ENCODE measurements around the gene GGCX.

The GGCX gene

GRCh38 chr2:85541753-85542457, 19.4 kb downstream of the GGCX start:
- no peak for DNase-seq (ENCODE audit: low read depth)

DNA sequence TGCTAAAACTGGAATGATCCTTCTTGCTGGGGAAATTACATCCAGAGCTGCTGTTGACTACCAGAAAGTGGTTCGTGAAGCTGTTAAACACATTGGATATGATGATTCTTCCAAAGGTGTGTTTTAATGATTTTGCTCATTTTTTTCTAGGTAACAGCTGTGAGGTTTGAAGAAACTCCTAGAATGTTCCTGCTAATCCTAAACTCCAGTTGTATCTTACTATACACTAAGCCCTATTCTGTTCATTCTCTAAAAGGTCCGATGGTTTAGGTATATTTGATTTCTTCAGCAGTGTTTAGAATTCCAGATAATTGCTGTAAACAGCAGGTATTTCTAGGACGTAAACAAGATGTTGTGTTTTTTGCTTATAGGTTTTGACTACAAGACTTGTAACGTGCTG, 20.0 kb downstream of the GGCX start:
- DNase-seq (ENCODE audit: low read depth) = no peak

- DNase-seq (ENCODE audit: low read depth) = no peak
Measured at GRCh38 chr2:85540133-85540648, 21.1 kb downstream of the GGCX start.

DNA sequence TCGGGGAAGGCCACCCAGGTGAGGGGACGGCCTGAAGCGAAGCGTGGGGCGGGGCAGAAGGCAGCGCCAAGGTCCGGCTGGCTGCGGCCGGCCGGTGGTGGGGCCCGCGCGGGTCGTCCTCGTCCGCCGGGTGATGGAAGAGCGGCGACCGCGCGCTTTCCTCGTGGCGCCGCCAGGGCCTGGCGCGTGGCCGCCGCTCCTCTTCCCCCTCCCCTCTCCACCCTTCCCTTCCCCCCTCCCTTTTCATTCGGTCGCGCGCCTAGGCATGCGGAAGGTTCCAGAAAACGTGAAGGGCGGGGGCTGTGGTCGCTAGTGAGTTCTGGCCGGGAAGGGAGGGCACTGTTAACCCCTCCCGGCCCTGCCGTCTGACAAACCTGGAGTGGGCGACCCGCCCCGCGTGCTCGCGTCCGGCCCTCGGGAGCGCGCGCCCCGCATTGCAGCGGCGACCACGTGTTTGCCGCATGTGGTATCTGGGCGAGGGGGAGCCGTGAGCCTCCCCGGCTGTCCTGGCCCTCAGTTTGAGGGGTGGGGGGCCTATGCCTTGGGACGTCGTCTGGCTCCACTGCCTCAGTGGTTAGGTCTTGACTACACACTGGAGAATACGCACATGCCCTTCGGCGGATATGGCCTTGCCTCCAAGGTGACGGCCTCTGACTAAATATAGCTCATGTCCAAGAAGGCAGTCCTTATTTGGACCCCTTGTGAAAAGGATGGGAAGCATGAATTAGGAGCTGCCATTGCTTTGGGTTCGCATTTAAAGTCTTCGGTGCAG, 21.7 kb downstream of the GGCX start:
- DNase-seq (ENCODE audit: low read depth) = peak; percentile 56

DNA sequence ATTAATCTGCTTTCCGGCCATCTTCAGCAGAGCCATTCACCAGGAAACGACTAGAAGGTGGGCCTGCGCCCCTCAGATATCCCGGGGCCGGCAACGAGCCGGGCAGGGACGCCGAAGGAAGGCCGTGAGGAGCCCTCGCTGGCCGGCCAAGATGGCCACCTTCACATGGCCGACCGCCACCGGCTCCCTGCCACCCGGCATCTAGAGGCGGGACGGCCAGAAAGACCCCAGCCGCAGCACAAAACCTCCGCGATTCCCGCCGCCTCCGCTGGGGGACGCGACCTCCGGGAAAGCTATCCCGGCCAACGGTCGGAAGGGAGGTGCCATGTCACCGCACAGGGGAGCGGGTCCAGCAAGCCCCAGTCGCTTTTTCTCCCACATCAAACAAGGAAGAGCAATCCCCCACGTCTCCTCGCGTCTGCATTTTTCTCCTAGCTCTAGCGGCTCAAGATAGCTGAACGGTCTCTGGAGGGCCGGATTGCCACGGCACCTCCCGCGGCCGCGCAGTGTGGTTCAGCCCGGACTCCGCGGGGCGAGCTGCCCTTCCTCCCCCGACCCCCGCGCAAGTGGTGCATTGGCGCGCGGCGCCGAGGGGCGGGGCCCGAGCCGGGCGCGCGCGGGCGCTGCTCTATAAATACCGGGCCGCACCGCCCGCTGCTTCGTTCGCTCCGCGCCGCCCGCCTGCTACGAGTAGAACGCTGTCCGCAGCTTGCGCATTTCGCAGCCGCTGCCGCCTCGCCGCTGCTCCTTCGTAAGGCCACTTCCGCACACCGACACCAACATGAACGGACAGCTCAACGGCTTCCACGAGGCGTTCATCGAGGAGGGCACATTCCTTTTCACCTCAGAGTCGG, 22.6 kb downstream of the GGCX start, which contains the start of gene MAT2A:
MAT2A (plus strand) TSS at position 662 of the 854 bp plus-strand sequence; CDS start at position 782, 120 bp downstream.
- peak; percentile 82 for DNase-seq (ENCODE audit: low read depth)

- no peak for DNase-seq (ENCODE audit: low read depth)
Measured at GRCh38 chr2:85537600-85538506, 23.4 kb downstream of the GGCX start.

DNA sequence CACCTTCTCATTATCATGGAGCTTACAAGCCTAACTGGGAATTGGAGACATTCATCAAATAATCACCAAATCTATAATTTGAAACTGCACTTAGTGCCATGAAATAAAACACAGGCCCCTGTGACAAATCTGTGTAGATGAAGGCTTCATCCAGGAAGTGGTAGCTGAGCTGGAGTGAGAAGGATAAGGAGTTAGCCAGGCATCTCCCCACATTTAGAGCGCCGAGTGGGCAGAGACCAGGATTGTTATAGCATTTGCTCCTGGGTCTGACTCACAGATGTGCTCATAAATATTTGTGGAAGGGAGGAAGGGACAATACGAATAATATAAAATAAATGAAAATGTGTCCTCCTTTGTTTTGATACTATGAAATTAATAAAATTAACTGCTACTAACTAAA, 24.8 kb downstream of the GGCX start:
- DNase-seq (ENCODE audit: low read depth) = no peak

DNA sequence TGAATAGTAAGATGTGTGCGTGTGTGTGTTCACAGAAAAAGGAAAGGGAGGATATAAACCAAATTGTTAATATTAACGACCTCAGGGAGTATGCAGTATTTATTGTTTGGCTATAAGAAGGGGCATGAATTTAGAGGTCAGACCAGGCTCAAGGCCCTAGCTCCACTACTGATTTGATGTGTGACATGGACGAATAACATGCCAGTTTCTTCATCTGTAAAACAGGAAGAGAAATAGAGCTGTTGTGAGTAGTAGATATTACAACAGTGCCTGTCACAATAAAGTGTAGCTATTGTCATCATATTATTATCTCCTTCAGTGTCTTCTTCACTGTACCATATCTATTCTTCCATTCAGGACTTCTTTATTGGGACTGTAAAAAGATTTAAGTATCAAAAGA, 26.4 kb downstream of the GGCX start:
- no peak for DNase-seq (ENCODE audit: low read depth)

- no peak for DNase-seq (ENCODE audit: low read depth)
Measured at GRCh38 chr2:85534099-85534498, 27.2 kb downstream of the GGCX start.

DNA sequence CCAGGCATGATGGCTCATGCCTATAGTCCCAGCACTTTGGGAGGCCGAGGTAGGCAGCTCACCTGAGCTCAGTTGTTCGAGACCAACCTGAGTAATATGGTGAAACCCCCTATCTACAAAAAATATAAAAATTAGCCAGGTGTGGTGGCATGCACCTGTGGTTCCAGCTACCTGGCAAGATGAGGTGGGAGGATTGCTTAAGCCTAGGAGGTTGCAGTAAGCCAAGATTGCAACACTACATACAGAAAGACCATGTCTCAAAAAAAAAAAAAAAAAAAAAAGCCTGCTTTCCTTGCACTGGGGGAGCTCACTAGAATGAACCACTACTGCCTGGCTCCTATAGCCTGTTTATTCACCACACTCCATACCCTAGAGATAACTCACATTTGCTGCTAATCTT, 29.7 kb downstream of the GGCX start:
- DNase-seq (ENCODE audit: low read depth) = no peak

DNA sequence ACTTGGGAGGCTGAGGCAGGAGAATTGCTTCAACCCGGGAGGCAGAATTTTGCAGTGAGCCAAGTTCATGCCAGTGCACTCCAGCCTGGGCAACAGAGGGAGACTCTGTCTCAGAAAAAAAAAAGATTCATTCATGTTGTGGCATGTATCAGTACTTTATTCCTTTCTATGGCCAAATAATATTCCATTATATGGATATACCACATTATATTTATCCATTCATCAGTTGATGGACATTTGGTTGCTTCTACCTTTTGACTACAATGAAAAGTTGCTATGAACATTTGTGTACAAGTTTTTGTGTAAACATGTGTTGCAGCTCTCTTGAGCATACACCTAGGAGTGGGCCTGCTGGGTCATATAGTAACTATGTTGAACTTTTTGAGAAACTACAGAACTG, 31.5 kb downstream of the GGCX start:
- no peak for DNase-seq (ENCODE audit: low read depth)

DNA sequence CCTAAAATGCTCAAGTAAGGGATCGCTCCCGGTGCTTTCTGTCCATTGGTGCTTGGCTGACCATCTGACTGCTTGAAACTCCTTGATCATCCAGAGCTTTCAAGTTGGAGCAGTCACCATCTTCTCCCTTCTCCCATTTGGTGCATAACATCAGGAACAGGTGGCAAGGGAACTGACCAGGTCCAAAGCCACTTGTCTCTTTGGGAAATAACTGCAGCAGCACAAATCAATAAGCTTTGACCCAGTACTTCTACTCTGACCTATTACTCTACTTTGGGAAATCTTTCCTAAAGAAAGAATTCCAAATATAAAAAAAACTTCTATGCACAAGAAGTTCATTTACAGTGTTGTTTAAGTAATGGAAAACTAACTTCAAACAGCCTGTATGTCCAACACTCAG, 32.9 kb downstream of the GGCX start:
- DNase-seq (ENCODE audit: low read depth) = no peak

DNA sequence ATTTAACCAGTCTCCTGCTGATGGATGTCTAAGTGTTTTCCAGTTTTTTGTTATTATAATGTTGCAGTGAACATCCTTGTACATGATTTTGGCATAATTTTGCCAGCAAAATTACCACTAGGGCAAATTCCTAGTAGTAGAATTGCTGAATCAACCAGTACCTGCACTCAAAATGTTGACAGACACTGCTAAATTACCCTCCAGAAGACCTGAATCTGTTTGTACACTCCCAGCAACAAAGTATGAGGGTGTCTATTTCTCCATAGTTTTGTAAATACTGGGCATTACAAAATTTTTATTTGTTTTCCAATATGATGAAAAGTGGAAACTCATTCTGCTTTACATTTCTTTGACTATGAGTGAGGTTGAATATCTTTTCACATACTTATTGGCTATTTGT, 33.5 kb downstream of the GGCX start:
- no peak for DNase-seq (ENCODE audit: low read depth)

- no peak for DNase-seq (ENCODE audit: low read depth)
Measured at GRCh38 chr2:85525567-85525966, 35.7 kb downstream of the GGCX start.

DNA sequence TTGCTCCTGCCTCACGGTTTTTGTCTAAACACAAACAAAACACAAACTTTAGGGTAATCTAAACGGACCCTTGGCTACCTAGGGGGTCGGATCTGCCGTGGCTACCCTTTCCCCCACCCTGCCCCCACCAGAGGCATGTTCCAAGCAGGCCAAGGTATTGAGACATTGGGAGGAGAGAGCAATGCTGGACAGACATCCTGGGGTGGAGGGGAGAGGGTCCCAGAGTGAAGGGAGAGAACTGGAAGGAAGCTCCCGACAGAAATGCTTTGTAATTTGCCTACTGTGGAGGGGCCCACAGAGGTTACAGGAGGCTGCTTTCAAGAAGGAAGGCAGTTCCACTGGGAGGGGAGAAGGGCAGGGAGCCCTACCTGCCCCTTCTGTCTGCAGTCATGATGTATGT, 36.3 kb downstream of the GGCX start:
- DNase-seq (ENCODE audit: low read depth) = no peak

- no peak for DNase-seq (ENCODE audit: low read depth)
Measured at GRCh38 chr2:85524336-85524908, 36.9 kb downstream of the GGCX start.

- no peak for DNase-seq (ENCODE audit: low read depth)
Measured at GRCh38 chr2:85523903-85524335, 37.4 kb downstream of the GGCX start.

GRCh38 chr2:85523062-85523902, 38.0 kb downstream of the GGCX start:
- DNase-seq (ENCODE audit: low read depth) = no peak

GRCh38 chr2:85522090-85522647, 39.1 kb downstream of the GGCX start:
- DNase-seq (ENCODE audit: low read depth) = no peak

All from stimulated activated CD8-positive, alpha-beta memory T cell treated with anti-CD3 and anti-CD28 coated beads, Interleukin-7, amount 100 ng/mL, for 24 hours (primary cell).